Measurements from ENCODE around the gene NBEAL1. TPM values are rescaled to one million over a fixed set of nuclear protein-coding genes. Genes with fewer than 3 reads are reported as not detected.
"Not testable (repeated sequence)": the region's sequence is repeated elsewhere in the genome, so short reads cannot be mapped to it uniquely, and the experiment has no call there.

The NBEAL1 gene
- total RNA-seq, 1 donor from 2014 or later, result 16.2 TPM

DNA sequence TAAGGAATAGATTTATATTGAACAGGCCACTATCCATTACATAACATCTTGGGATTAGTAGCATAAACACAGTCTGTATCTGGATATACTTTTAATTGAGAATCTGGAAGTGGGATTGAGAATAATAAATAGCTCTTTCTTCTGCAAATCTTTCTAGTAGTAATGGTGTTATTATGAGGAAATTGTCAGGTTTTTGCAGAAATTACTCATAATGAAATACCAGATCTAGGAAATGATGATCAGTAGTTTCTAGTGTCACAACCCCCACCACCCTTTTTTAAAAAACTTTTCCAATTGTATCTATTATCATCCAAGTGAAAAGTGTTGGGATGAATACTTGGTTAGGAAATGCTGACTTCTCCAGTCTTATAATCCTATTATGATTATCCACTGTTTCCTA, 18.7 kb downstream of the NBEAL1 start:
- no peak for ATAC-seq (ENCODE audit: poor library complexity)
- no peak for DNase-seq
- intact Hi-C loops (cut with DNase I), result no loop called here

DNA sequence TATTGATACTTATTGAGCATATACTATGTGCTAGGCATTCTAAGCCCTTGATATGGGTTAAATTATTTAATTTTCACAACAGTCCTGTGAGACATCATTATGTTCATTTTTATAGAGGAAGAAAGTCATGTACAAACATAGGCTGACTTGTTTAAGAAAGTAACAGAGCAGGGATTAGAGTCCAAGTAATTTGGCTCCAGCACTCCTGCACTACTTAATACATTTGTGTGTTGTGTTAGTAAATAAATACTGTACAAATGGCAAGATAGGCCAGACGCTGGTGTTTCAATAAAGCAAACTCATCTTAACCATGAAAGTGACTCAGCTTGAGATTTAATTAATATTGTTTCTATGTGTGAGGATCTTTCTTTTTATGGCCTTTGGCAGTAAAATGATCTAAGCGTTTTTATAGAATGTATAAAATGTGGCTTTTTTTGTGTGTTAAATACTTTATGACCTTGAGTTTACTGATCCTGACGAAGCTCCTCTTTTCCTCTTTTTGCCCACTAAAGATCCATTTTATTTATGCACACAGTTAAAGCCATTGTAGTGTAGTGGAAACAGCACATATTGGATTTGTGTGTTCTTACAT, 21.3 kb downstream of the NBEAL1 start:
- no peak for ATAC-seq (ENCODE audit: poor library complexity)

DNA sequence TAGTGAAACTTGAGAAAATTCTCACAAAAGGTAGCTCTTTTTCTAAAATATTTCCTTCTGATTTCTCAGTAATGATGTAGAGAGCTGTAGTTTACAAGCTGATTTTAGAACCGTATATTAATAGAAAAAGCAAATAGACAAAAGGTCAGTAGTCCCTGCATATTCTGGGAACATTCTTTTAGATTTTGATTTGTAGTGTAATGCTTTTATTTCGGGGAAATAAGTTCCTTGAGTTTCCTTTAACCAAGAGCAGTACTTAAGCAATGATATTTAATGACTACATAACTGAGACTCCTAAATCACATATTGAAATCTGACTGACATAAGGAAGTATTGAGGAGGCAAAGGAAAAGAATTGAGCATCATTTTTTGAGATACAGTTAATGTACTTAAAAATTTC, 22.4 kb downstream of the NBEAL1 start:
- no peak for ATAC-seq (ENCODE audit: poor library complexity)
- intact Hi-C loops (cut with DNase I), result no loop called here
- no peak for DNase-seq

More for the DNA sequence above, 21.3 kb downstream of the NBEAL1 start:
- DNase-seq, result no peak
- intact Hi-C loops (cut with DNase I), result no loop called here

GRCh38 chr2:203038586-203038985, 23.9 kb downstream of the NBEAL1 start:
- intact Hi-C loops (cut with DNase I), result no loop called here
- ATAC-seq (ENCODE audit: poor library complexity), result no peak
- DNase-seq, result no peak

GRCh38 chr2:203039211-203039610, 24.5 kb downstream of the NBEAL1 start:
- DNase-seq; intact Hi-C loops (cut with DNase I); ATAC-seq (ENCODE audit: poor library complexity): not testable (repeated sequence)

DNA sequence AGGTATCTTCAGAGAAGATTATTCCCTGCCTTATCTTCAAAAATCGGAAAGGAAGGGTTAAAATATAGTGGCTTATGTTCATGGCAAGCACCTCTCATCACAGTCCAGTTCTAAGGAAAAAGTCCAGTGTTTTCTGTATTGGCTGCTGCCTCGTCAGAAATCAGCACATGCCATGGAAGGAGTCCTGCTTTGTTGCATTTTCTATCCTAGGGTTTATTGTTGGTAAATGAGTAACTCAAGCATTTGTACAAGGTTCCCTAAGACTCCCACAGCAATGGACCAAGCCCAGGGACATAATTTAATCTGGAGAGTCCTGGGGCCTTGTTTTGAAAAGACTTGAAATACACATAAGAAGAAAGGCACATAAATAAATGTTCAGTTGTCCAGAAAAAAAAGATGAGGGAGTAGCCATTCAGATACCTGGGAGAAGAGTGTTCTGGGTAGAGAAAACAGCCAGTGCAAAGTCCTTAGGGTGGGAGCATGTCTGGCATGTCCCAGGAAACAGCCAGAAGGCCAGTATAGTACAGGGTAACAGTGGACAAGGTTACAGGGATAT, 26.4 kb downstream of the NBEAL1 start:
- ATAC-seq (ENCODE audit: poor library complexity) (no peak), DNase-seq (no peak)
- intact Hi-C loops (cut with DNase I), result no loop called here

DNA sequence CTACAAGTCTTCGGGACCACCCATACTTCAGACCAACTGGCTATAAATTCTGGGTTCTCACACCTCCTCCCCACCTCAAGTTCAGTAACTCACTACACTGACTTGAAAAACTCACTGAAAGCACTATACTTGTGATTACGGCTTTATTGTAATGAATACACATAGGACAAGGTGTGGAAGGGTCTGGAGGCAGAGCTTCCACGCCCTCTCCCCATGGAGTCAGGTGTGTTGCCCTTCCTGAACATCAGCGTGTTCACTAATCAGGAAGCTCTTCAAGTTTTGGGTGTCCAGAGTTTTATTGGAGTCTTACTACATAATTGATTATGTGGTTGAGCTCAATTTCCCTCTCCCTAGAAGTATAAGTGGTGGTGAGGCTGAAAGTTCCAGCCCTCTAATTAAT, 27.5 kb downstream of the NBEAL1 start:
- ATAC-seq (ENCODE audit: poor library complexity) (no peak), DNase-seq (no peak)
- intact Hi-C loops (cut with DNase I), result no loop called here

- intact Hi-C loops (cut with DNase I), result no loop called here
- ATAC-seq (ENCODE audit: poor library complexity) (no peak), DNase-seq (no peak)
Observed at GRCh38 chr2:203043226-203043625, 28.6 kb downstream of the NBEAL1 start.

DNA sequence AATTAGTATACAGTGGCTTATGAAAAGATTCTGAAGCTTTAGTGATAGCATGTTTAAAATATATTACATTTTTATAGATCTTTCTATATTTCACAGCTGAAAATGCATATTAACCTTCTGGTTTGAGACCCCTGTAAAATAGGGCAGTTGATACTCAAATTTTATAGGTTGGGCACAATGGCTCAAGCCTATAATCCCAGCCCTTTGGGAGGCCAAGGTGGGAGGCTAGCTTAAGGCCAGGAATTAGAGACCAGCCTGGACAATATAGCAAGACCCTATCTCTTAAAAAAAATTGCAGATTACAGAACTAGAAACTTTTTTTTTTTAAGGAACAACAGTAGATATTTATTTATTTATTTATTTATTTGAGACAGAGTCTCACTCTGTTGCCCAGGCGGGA, 31.2 kb downstream of the NBEAL1 start:
- ATAC-seq (ENCODE audit: poor library complexity), result no peak
- DNase-seq, result no peak
- intact Hi-C loops (cut with DNase I), result no loop called here

- intact Hi-C loops (cut with DNase I), result no loop called here
- DNase-seq (no peak), ATAC-seq (ENCODE audit: poor library complexity) (no peak)
Observed at GRCh38 chr2:203052539-203052938, 37.9 kb downstream of the NBEAL1 start.

DNA sequence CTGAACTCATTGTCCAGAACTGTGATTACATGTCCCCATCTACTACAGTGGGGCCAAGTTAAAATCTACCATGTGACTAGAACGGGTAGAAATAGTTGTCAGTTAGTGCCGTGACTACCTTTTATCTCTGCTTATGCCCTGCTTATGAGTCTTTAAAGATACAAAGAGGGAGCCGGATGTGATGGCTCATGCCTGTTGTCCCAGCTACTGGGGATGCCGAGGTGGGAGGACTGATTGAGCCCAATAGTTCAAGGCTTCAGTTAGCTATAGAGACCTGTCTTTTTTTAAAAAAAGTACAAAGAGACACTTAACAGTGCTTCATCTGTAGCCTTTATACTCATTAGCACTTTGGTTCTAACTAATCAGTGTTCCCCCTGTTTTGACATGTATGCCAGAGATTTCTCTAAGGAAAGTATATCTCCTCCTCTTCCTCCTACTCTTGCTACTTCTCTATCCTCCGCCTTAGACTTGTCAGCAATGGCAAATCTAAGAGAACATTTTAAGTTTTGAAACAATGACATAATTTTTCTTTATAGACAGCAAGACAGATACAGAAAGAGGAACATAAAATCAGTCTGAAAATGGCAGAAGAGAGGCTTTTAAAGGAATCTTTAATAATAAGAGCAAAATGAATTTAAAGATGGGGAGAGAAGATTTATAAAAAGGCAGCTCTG, 45.0 kb downstream of the NBEAL1 start:
- ATAC-seq (ENCODE audit: poor library complexity) (no peak), DNase-seq (no peak)

DNA sequence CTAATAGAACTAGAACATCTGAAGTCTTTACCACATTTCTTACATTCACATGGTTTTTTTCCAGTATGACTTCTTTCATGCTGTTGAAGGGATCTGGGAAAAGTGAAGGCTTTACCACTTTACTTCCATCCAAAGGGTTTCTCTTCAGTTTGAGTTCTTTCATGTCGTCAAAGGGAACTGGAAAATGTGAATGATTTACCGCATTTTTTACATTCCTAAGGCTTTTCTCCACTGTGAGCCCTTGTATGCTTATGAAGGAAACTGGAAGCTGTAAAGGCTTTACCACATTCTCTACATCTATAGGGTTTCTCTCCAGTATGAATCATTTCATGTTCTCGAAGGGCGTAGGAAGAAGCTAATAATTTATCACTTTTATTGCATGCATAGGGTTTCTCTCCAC, 46.7 kb downstream of the NBEAL1 start:
- ATAC-seq (ENCODE audit: poor library complexity) (no peak), DNase-seq (no peak)
- intact Hi-C loops (cut with DNase I), result no loop called here

More for the DNA sequence above, 45.0 kb downstream of the NBEAL1 start:
- intact Hi-C loops (cut with DNase I), result no loop called here

DNA sequence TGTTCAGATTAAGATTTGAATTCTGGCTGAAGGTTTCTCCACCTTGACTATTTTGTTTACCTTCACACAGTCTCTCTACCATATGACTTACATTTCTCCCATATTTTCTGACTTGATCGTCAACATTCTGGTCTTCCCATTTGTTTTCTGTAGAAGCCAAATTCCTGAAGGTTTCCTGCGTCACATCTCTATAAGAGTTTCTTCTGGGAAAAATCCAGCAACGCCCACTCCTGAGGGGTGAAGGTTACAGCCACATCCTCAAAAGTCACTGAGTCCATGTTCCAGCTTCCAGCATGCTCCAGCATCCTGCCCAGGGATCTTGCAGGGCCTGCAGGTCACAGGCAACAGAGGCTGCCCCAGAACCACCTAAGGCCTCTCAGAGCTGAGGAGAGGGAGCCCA, 47.5 kb downstream of the NBEAL1 start:
- ATAC-seq (ENCODE audit: poor library complexity) (no peak), DNase-seq (no peak)
- intact Hi-C loops (cut with DNase I), result no loop called here

- intact Hi-C loops (cut with DNase I); DNase-seq; ATAC-seq (ENCODE audit: poor library complexity): not testable (repeated sequence)
Observed at GRCh38 chr2:203066519-203067091, 51.9 kb downstream of the NBEAL1 start.

GRCh38 chr2:203070701-203071100, 56.0 kb downstream of the NBEAL1 start:
- DNase-seq (no peak), ATAC-seq (ENCODE audit: poor library complexity) (peak; percentile 18)
- intact Hi-C loops (cut with DNase I), result no loop called here

DNA sequence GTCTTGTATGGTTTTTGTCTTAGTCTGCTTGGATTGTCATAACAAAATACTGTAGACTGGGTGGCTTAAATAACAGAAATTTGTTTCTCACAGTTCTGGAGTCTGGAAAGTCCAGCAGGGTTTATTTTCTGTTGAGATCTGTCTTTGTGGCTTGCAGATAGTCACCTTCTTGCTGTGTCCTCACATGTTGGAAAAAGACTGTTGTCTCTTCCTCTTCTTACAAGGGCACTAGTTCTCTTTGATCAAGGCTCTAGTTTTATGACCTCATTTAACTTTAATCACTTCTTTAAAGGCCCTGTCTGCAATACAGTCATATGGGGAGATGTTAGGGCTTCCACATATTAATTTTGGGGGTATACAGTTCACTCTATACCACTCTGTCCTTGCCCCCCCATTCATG, 56.5 kb downstream of the NBEAL1 start:
- no peak for ATAC-seq (ENCODE audit: poor library complexity)
- no peak for DNase-seq
- intact Hi-C loops (cut with DNase I), result no loop called here

- intact Hi-C loops (cut with DNase I), result no loop called here
- no peak for DNase-seq
Observed at GRCh38 chr2:203072371-203072770, 57.7 kb downstream of the NBEAL1 start.

GRCh38 chr2:203077451-203077850, 62.8 kb downstream of the NBEAL1 start:
- DNase-seq, result no peak
- intact Hi-C loops (cut with DNase I), result no loop called here
- no peak for ATAC-seq (ENCODE audit: poor library complexity)

More at GRCh38 chr2:203072371-203072770, 57.7 kb downstream of the NBEAL1 start:
- no peak for ATAC-seq (ENCODE audit: poor library complexity)

- ATAC-seq (ENCODE audit: poor library complexity), result no peak
Observed at GRCh38 chr2:203080447-203081045, 65.9 kb downstream of the NBEAL1 start.

GRCh38 chr2:203083328-203083727, 68.7 kb downstream of the NBEAL1 start:
- ATAC-seq (ENCODE audit: poor library complexity) (no peak), DNase-seq (no peak)
- intact Hi-C loops (cut with DNase I), result no loop called here

More at GRCh38 chr2:203080447-203081045, 65.9 kb downstream of the NBEAL1 start:
- DNase-seq, result no peak
- intact Hi-C loops (cut with DNase I), result no loop called here
